ENCODE results near the gene GNAS-AS1.

The GNAS-AS1 gene

DNA sequence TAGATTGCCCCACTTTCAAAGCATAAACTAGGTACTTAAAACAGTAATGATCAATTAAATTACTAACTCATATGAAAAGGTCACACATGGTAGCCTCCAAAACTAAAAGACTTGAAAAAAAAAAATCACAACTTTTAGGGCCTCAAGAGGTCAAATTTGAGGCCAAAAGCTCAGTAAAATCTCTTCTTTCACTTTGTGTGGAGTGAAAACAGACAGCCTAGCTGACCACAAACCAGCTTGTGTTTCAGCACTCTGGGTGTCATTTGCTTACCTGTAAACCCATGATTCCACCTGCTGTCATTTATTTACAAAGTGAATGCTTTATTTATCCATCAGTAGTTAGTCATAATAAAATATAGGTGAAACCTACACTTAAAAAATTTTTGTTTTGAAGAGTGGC lies 35.8 kb upstream of the GNAS-AS1 start:
- DNase-seq (ENCODE audit: low read depth) = no peak

DNA sequence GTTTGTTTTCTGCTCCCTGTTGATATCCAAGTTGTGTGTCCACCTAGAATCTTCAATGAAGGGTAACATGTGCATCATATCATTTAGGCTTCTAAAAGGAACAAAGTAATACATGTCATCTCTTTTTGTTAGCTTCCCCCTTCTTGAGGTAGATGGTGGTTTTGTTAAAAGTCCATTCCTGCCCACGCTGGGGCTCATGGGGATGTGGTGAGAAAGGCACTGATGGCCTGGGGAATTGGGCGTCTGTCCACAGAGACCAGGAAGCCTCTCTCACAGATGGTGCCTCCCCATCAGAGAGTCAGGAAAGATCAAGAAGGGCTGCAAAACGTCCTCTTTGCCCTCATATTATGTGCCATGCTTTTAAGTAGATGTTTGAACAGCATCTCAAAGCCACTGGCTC lies 34.3 kb upstream of the GNAS-AS1 start:
- DNase-seq (ENCODE audit: low read depth) = no peak

DNA sequence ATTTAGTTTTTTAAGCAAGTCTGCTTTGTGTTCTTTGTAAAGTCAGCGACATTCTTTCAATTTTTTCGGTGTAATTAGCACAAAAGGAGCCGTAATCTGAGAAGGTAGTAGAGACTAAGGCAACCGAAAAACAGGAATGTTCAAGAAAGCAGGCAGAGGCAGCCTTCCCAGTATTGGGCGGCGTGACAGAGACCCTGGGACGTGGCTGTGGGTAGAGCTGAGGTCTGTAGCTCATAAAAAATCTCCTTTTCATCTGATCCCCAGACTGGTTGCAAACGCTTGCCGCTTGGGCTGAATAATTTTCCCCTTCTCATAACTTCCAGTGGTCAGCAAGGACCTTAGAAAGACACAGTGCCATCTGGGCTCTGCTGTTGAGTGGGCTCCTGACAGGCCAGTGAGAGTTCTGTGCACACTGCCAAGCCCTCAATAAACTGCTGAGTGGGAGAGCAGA lies 32.6 kb upstream of the GNAS-AS1 start:
- no peak for DNase-seq (ENCODE audit: low read depth)

DNA sequence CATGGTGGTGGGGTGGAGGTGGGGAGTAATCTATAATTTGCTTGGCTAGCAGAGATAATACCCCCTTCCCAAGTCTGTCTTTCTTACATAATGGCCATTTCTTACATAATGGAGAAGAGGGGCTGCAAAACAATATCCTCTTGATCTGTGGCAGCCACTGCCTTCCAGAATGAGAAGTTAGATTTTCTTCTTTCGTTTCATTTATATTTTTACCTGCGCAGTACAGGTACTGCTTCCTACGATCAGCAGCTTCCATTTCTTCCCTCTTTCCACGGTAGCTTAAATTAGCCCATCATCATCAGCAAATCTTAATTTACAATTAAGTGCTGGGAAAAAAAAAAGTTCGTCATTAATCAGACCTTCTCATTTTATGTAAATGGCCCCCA lies 32.0 kb upstream of the GNAS-AS1 start:
- DNase-seq (ENCODE audit: low read depth) = no peak

DNA sequence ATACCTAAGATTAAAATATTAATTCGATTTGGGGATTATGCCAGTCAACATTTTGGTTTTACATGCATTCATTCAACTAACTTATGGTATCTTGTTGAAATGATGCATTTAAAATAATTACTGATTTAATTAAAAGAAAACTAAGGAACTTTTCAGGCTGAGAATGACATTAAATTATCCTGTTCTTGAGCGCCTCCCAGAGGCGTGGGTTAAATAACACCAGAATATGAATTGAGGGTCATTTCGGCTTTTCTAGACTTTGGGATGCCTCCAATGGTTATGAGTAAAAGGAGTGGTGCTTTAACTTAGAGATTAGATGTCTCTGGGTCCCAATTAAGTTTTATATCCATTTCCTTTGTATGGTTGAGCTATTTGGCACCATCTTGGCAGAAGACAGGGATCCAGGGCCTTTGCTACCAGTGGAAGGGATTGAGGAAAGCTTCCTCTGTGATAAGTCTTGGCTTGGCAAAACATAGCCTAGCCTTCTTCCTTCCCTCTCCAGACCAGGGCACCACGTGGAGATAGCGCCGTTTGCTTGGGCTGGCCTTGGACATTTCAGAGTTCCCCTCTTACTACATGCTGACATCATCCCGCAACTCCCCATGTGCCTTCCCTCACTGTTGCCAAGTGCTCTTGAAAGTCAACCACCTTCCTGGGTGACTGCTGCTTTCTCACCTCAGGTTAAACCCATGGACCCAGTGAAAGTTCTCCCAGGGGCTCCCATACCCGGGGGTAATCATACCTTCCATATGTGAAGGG lies 30.5 kb upstream of the GNAS-AS1 start:
- DNase-seq (ENCODE audit: low read depth) = no peak

DNA sequence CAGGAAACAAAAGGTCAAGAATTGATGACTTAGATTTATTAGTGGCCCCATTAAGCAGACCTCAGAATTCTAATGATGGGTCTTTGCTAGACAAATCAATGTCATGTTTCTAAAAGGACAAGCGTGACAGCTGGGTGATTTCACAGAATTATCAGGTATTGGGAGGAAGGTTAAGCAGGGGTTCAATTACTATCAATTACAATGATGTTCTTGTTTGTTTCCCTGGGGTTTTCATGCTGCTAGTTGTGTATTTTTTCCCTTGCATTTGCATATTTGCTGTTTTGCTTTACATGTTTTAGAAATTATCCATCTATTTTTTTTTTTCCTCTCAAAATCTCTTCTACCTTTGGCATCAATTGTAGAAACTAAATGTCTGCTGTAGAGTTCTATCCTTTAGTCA lies 29.7 kb upstream of the GNAS-AS1 start:
- no peak for DNase-seq (ENCODE audit: low read depth)

DNA sequence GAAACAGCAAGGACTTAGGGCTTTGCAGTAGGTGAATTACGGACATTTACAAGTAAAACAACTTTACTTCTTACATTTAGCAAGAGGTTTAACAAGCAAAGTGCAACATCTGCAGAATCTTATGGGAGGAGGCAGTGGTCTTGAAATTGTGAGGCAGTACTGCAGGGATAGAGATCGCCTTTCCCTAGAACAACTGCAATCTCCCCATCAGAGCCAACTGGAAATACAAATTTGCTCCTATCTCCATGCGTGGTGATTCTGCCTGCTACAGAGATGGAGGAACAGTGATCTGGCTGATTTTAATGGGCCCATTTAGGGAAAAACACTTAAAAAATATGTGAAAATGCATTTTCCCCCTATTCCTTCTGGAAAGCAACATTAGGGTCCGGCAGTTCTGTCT lies 27.7 kb upstream of the GNAS-AS1 start:
- DNase-seq (ENCODE audit: low read depth) = no peak

DNA sequence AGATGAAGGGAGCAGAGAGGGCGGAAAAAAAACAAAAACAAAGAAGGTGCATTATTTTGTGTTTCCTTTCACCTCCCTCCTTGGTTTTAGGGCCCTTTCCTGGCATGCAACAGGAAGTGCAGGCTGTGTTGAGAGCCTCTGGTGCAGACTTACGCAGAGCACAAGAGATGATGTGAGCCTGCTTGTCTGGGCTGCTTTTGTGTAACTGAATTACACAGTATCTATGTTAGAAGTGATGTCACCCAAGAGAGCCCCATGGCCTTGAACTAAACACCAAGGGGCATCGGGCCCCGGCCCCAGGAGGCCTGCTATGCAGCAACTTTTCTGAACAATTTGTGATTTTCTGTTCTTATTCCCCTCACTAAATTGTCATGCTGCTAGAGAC lies 27.3 kb upstream of the GNAS-AS1 start:
- DNase-seq (ENCODE audit: low read depth) = no peak

DNA sequence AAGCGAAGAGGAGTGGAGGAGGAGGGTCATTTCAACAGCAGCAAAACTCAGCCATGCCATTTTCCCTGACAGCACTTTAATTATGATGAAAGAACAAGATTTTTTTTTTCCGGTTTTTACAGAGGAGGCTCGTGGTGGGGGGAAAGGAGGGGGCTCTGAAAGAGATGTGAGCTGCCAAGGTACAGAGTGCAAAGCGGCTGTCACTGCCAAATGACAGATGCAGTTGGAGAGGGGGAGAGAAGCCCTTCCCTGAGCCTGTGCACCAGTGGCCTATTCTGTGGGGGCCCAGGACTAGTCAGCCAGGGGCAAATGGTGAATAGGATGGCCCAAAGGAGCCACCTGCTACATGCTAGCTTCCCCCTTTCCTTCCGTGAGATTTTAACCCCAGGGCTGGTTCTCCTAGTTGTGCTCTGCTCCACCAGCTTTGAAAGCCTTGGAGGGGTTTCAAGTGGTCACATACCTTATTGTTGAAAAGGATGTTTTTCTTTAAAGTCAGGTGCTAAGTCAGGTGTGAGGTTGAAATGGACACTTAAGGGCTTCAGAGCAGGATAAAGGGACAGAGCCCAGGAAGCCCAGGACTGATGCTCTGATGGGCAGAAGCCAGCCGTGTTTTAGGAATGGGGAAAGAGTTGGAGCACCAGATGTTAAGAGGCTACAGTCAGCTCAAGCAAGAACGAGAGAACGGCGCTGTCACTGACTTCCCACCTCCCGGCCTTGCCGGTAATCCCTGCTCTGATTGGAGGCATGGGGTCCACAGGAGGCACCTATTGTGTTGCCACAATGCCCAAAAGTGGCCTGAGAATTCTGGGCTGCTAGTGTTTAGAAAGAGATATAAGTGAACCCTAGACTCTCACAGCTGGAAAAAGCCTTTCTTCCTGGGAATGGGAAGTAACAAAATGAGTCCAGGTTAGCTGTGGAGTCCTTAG lies 26.6 kb upstream of the GNAS-AS1 start:
- no peak for DNase-seq (ENCODE audit: low read depth)

DNA sequence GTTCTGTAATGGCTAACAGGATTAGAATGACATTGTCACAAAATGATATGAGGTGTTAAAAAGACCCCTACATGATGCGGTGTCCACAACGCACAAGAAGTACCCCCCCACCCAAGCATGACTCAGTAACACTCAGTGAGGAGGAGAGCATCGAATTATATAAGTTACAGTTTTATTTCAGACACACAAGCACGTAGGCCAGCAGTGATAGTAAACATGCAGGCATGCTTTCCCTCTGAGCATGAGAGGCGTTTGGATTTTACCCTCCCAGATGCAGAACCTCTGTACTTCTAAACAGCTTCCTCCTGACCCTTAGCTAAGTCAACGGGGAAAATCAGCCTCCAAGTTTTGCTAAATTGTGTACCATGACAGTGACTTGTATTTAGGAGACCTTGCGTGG lies 25.7 kb upstream of the GNAS-AS1 start:
- DNase-seq (ENCODE audit: low read depth) = no peak

DNA sequence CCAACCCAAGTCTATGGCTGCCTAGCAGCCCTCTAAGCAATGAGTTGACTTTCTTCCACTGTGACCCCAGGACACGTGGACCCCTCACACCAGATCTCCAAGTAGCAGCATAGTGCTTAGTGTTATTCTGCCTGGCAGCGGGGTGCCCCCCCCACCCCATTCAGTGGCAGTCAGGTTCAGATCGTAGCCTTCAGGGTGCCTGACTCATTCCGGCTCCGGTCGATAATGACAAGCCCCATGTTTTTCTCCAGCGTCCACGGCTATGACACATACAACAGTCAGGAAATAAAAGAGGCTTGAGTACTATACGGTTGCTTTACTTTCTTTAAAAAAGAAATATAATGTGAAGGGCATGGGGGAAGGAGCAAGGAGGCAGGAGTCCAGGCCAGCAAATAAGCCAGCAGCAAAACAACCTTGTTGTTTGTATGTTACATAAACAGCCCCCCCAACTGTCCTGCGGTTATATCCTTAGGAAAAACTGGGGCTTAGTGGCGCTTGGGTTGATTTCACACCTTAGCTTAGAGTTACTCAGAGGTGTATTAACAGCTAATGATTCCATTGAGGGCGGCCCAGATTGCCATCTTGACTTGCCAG lies 24.9 kb upstream of the GNAS-AS1 start:
- DNase-seq (ENCODE audit: low read depth) = no peak

DNA sequence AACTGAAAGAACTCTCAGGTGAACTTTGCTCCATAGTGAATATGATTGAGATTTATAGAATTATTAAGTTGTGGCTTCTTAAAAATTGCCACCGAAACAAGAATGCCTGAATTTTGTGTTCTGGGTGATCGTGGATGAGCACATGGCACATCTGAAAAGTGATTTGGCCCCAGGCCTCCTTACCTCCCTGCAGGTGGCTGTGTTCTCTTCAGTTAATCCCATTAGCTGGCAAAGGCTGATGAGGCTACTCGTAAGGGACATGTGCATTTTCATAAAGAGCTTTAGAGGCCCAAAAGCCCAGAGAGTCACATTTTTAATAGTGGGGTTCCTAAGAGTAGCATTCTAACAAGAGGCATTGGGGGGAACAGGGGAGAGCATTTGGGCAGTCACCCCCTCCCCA lies 24.4 kb upstream of the GNAS-AS1 start:
- DNase-seq (ENCODE audit: low read depth) = no peak

DNA sequence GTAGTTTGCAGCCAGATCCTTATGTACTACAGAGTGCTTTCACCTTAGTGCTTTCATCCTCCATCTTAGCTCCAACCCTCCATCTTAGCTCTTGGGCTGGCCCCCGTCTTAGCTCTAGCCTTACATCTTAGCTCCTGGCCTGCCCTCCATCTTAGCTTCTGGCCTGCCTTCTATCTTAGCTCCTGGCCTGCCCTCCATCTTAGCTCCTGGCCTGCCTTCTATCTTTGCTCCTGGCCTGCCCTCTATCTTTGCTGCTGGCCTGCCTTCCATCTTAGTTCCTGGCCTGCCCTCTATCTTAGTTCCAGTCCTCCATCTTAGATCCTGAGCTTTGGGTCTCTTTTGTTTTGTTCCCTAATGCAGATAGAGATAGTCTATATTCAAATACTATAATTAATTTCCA lies 23.8 kb upstream of the GNAS-AS1 start:
- DNase-seq (ENCODE audit: low read depth) = no peak

DNA sequence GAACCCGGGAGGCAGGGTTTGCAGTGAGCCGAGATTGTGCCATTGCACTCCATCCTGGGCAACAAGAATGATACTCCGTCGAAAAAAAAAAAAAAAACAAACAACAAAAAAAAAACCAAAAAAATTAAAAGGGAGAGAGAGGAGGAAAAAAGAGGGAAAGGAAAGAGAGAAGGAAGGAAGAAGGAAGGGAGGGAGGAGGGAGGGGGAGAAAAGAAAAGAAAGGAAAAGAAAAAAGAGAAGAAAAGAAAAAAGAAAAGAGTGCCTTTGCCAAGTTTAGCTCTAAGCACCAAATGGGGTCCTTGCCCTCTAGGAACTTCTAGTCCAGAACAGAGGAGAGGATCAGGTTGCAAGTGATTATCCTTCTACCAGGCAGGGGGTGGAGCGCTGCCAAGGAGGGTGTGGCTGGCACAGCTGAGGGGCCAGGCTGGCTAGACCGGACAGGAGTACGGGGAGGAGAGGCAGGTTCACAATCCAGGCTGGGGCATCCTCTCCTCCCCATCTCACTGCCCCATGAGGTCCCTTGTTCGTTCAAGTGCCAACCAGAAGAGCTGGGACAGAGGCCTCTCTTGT lies 20.9 kb upstream of the GNAS-AS1 start:
- DNase-seq (ENCODE audit: low read depth) = no peak

DNA sequence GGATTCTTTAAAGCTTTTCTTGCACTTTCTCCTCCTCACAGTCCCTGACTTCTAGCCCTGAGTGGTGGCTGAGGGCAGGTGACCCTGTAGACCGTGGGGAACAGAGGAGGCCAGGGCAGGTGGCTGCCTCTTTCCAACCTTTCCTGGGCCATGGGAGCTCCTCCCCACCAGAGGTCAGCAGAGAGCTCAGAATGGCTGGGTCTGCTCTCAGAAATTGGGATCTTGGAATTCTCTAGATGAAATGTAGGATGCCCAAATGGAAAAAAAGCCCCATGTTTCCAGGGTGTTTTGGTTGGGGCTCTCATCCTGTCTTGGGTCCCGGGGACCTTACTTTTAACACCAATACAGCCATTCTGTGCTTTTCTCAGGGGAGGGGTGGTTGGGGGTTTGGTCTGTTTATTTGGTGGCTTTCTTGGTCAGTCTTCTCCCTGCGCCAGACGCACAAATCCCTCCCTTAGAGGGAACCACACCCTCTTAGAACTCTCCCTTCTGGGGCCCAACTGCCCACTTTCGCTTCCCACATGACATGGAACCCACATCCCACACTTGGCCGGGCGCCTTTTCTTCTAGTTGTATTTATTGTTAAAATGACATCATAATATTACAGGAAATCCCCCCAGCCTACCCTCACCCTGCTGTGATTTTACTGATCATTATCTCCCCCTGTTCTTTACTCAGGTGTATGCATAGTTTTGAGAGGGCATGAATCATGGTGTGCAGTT lies 19.8 kb upstream of the GNAS-AS1 start:
- DNase-seq (ENCODE audit: low read depth) = peak; percentile 40

DNA sequence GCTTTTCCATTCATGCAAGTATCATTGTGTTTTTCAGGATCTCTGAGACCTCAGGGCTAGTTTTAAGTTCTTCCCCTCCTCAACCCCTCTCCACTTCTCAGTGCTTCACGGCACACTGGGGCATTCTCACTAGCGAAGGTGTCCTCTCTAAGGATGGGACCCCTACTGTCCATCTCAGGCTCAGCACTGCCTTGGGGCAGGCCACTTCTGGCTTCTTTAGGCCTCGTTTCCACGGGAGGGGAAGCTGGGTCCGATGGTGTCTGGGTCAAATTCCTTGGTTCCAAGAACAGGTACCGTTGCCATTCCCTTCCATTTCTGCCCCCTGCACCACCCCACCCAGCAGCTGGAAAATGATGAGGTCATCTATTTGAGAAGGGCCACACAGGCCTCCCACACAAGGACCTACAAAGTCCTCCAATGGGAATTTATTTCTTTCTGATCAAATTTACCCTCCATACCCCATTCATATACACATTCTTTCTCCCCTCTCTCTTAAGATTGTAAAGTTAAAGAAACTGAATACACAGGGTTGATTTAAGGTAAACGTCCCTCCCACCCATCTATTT lies 19.0 kb upstream of the GNAS-AS1 start:
- DNase-seq (ENCODE audit: low read depth) = no peak

DNA sequence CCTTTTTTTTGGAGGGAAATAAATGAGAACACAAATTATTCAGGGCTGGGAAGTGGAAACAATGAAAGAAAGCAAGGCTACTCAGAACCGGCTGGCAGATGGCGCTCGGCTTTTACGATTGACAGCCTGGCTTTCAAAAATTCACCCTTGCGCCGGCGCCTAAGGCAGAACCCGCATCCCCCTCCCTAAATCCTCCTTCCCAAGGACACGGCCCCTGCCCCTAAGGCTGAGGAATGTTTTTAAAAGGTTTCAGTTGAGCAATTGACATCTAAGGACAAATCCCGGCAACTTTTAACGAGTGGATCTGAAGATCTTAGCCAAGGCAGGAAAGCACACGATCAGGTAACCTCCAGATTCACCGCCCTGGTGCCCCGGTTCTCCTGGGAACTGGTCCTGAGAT lies 18.1 kb upstream of the GNAS-AS1 start:
- no peak for DNase-seq (ENCODE audit: low read depth)

DNA sequence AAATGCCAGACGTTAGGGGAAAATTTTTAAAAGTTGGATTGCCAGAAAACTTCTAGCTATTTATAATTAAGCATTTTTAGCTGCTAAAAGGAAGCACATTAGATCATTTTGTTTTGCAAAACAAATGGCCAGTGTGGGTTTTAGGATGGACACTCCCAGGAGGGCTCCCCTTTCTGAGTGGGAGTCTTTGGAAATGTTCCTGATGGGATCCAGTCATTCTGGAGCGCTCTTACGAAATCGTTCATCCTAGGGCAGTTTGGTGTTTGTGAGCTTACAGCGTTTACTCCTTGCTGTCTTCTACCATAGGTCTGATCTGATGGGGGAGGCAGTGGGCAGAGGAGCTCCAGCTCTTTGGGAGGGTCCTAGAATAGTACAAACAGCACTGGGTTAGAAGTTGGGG lies 16.5 kb upstream of the GNAS-AS1 start:
- DNase-seq (ENCODE audit: low read depth) = no peak

DNA sequence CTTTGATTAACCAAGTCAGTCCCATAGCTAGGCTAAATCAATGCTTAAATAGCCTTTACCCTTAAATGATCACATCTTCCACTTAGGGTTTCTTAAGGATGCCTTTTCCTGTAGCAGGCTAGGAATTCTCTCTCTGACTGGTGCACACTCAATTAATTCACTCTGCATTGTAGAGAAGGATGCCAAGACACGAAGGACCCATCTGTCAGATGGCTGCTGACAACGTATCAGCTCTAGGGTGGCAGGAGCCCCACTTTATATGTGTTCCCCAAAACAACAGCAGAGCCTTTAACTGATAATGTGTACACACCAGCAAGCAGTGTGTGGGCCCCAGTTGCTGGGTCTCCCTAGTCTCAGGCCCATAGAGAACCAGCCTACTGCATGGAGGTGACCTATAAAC lies 15.1 kb upstream of the GNAS-AS1 start:
- DNase-seq (ENCODE audit: low read depth) = no peak

DNA sequence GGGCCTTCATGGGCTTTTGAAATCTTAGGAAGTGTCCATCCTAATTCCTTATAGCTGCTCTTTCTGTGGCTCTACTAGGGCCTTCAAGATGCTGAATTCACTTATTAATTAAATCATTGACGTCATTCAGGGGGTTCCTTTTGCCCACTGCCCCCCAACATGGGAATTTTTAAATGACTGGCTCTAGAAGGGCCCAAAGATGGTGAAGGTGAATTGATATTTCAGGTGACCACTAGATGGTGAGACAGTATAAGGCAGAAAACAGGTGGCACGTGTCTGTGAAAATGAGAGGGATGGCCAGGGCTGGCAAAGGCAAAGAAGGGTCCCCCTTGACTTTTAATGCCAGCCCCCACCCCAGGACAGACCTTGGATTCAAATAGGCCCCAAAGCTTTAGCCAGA lies 13.6 kb upstream of the GNAS-AS1 start:
- DNase-seq (ENCODE audit: low read depth) = no peak

DNA sequence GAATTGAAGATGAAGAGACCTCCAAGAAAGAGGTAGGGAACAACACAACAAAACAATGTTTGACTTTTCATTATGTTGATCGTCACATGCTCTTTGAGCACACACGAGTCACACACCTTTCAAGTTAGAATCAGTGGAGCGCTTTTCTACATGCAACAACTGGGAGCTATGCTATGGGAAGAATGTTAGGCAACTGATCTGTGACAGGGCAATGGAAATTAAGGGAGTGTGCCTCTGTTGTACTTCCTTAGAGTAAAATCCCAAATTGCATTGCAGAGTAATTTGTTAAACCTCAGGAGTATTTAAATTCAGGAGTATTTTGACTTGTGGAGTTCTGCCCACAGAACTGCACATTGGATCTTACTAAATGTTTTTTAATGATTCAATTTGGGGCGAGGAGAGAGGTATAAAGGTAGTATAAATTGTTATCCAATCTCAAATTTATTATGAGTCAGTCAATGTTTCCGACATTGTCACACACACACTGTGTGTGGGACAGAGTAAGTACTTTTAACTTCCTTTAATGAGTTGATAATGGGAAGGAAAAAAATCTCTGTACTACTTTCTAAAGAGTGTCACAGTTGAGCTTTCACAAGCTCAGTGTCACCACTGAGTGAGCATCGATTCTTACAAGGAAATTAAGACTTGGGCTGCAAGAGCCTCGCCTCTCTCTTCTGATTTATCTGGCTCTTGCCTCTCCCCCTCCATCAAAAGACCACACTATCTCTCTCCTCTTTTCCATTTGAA lies 12.5 kb upstream of the GNAS-AS1 start:
- DNase-seq (ENCODE audit: low read depth) = no peak
